ENCODE data around the gene IFNA6. TPM values are rescaled to one million over a fixed set of nuclear protein-coding genes. Genes with fewer than 3 reads are reported as not detected.
A peak's percentile ranks its signal among the peaks of the same experiment; 100 is the strongest.

Gene IFNA6
- total RNA-seq, 2 experiments from 2014 or later, result not detected

DNA sequence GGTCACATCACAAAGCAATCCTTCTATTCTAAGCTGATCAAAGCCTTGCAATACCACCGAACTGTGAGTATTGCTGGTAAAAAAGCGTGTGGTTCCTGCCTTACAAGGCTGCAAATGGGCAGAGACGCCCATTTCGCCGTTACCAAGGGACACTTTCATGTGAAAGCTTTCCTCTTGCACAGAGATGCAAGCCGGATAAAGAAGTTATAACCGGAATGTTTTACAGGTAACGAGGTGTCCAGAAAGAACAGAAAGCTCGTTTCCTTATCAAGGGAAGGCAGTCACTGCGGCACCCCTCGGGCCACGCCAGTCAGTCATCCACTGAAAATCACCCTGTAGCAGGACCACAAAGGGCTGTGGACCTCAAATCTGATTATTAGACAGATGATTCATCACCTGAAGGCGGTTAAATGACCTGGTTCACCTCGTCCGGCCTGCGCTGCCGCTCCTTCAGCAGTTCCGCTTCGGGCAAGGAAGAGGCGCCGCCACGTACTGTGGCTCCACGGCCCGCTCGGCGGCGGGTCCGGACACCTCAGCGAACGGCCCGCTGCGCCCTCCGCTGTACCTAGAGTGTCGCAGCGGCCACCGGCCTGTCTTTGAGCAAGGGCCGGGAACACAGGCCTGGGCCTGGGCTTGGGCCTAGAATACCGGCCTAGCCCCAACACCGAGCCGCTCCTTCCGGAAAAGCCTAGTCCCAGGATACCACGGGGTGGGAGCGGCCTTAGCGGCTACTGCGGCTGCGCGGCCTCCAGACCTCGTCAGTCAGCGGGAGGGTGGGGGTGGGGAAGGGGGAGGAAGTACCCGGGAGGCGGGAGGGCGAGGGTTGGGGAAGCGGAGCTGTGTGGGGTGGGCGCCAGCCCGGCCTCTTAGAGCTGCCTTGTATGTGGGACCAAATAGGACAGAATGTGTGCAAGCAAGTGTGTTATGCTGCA lies 15.7 kb downstream of the IFNA6 start, which contains the start of gene KLHL9:
Gene KLHL9 (minus strand): TSS at position 704 of the 932 bp plus-strand sequence. CDS start 545 bp downstream, at position 159.
- intact Hi-C loops (cut with micrococcal nuclease; ENCODE audit: unreplicated experiment), result loop anchor here (1.0 to 10.0 kb wide), 4 partner anchors 468 to 910 kb away; partner anchors contain the start of genes CDKN2A, CDKN2B-AS1 and FOCAD
- Histone ChIP-seq H3K36me3 (ENCODE audit: insufficient read depth, low read length) (peaks cover 36% of the 10 kb centered on the region), H3K9me3 (ENCODE audit: low read length) (no peaks in the 10 kb centered on the region), H3K27ac (ENCODE audit: low read depth, low read length, poor library complexity, severe bottlenecking) (peak within 1 kb of the TSS; percentile 62), H3K4me1 (ENCODE audit: insufficient read depth, low read length, poor library complexity, severe bottlenecking) (peaks cover 45% of the 10 kb centered on the region), H4K20me1 (ENCODE audit: insufficient read depth, low read length) (peaks cover 23% of the 10 kb centered on the region; the same call in 1 of the 2 replicates), H2AFZ (ENCODE audit: low read length) (peak within 1 kb of the TSS; percentile 99), H3K79me2 (ENCODE audit: insufficient read depth, low read depth, low read length) (peaks cover 56% of the 10 kb centered on the region), H3K4me2 (ENCODE audit: low read length) (peak within 1 kb of the TSS; percentile 93), H3K4me3 (ENCODE audit: low read depth, low read length, poor library complexity, severe bottlenecking) (peak within 1 kb of the TSS; percentile 83), H3K9me2 (ENCODE audit: insufficient read depth, low read length) (no peaks in the 10 kb centered on the region)
- TF ChIP-seq, protein P1, sequence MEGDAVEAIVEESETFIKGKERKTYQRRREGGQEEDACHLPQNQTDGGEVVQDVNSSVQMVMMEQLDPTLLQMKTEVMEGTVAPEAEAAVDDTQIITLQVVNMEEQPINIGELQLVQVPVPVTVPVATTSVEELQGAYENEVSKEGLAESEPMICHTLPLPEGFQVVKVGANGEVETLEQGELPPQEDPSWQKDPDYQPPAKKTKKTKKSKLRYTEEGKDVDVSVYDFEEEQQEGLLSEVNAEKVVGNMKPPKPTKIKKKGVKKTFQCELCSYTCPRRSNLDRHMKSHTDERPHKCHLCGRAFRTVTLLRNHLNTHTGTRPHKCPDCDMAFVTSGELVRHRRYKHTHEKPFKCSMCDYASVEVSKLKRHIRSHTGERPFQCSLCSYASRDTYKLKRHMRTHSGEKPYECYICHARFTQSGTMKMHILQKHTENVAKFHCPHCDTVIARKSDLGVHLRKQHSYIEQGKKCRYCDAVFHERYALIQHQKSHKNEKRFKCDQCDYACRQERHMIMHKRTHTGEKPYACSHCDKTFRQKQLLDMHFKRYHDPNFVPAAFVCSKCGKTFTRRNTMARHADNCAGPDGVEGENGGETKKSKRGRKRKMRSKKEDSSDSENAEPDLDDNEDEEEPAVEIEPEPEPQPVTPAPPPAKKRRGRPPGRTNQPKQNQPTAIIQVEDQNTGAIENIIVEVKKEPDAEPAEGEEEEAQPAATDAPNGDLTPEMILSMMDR (conservative IDR thresholded peaks at IDR 0.05; ENCODE audit: low read length), result no peak
- no peak for TF ChIP-seq EZH2phosphoT487 (IDR thresholded peaks at IDR 0.05; ENCODE audit: borderline replicate concordance, low read depth, low read length)
- peak; percentile 92 for DNase-seq (ENCODE audit: low spot score)
- ChIA-PET CTCF (ENCODE audit: unreplicated experiment) (interaction anchor here (0.7 kb wide), 2 partner anchors 9 to 12 kb away, joined by 3 read pairs; no protein-coding TSS in a partner anchor), POLR2A (interaction anchor here (0.5 to 2.1 kb wide), 13 partner anchors 9 to 837 kb away, joined by 3 to 10 read pairs (median 3); no protein-coding TSS in a partner anchor)
- BruUV-seq (replicated peaks), result TSS peak; percentile 61

DNA sequence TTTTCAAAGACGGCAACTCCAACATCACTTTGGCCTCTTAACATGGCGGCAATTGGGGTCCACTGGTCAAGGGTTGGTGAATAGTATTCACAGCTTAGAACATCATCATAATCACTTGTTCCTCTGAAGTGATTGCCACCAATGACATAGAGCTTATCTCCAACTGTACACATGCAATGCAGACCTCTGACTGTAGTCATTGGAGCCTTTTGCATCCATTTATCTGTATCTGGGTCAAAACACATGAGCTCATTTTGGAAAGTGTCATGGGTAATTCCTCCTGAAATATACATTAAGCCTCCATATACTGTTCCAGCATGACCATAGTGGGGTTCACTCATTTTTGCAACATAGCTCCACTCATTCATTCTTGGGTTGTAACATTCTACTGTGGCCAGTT lies 17.5 kb downstream of the IFNA6 start:
- Histone ChIP-seq H3K27ac (ENCODE audit: low read depth, low read length, poor library complexity, severe bottlenecking) (no peak overlapping the region), H3K79me2 (ENCODE audit: insufficient read depth, low read depth, low read length) (peaks cover 73% of the 10 kb centered on the region), H2AFZ (ENCODE audit: low read length) (no peak overlapping the region), H3K9me3 (ENCODE audit: low read length) (no peaks in the 10 kb centered on the region), H4K20me1 (ENCODE audit: insufficient read depth, low read length) (peaks cover 28% of the 10 kb centered on the region; the same call in 1 of the 2 replicates), H3K9me2 (ENCODE audit: insufficient read depth, low read length) (no peaks in the 10 kb centered on the region), H3K4me1 (ENCODE audit: insufficient read depth, low read length, poor library complexity, severe bottlenecking) (peaks cover 45% of the 10 kb centered on the region), H3K36me3 (ENCODE audit: insufficient read depth, low read length) (peaks cover 45% of the 10 kb centered on the region), H3K4me2 (ENCODE audit: low read length) (peak overlapping the region; percentile 93), H3K4me3 (ENCODE audit: low read depth, low read length, poor library complexity, severe bottlenecking) (peak overlapping the region; percentile 83)
- BruUV-seq (replicated peaks), result no TSS peak
- TF ChIP-seq EZH2phosphoT487 (IDR thresholded peaks at IDR 0.05; ENCODE audit: borderline replicate concordance, low read depth, low read length), result no peak
- TF ChIP-seq, protein P1 (conservative IDR thresholded peaks at IDR 0.05; ENCODE audit: low read length), result no peak
- ChIA-PET CTCF (ENCODE audit: unreplicated experiment) (no interaction called here), POLR2A (interaction anchor here (0.7 kb wide), 1 partner anchor 11 kb away, joined by 3 read pairs; no protein-coding TSS in a partner anchor)
- intact Hi-C loops (cut with micrococcal nuclease; ENCODE audit: unreplicated experiment), result loop anchor here (10.0 kb wide), 1 partner anchor 912 kb away; no protein-coding TSS in a partner anchor
- no peak for DNase-seq (ENCODE audit: low spot score)

Measured in OCI-LY7 (cell line).